GM03348 (cell line): ENCODE data around the gene KICS2.
"Not testable (repeated sequence)": the region's sequence is repeated elsewhere in the genome, so short reads cannot be mapped to it uniquely, and the experiment has no call there.

Experiments
- DNase-seq: peaks from one replicate; pipeline ENCODE4 v3.0.0; 2012; ENCODE audit warnings: low spot score

The KICS2 gene

GRCh38 chr12:64222009-64222765, at the start of gene KICS2:
KICS2 (minus strand) TSS chr12:64222296; CDS start chr12:64222237, 59 bp downstream.
- DNase-seq: peak; percentile 99

DNA sequence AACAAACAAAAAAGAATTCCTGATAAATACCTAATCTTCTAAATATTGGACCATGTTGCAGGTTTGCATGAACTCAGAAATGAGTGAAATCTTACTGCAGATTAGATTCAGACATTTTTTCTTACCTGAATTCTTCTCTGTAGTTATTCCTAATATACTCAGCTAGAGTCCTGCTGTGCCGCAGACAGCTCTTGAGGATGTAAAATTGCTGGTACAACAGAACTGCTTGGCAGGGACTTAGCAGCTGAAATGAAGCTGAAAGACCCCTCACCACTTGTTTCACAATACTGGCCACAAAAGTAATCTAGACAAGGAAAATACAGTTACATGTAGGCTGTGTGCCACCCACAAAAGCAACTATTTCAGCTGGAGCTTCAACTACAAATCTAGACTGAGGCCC, 48.3 kb upstream of the KICS2 start:
- no peak for DNase-seq

- no peak for DNase-seq
Observed at GRCh38 chr12:64269161-64269560, 47.1 kb upstream of the KICS2 start.

DNA sequence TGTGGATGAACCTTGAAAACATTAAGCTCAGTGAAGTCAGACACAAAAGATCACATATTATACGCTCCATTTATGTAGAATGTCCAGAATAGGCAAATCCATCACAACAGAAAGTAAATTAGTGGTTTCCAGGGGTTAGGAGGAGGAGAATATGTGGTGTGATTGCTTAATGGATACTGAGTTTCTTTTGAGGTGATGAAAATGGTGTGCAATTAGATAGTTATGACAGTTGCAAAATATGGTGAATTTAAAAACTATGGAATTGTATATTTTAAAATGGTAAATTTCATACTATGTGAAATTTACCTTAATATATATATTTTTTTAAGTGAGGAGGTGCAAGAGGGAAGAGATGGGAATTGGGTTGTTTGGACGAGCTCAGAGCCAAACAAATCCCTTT, 46.3 kb upstream of the KICS2 start:
- DNase-seq: no peak

GRCh38 chr12:64265839-64266238, 43.7 kb upstream of the KICS2 start:
- DNase-seq: no peak

GRCh38 chr12:64261813-64262212, 39.7 kb upstream of the KICS2 start:
- no peak for DNase-seq

GRCh38 chr12:64258576-64258975, 36.5 kb upstream of the KICS2 start:
- DNase-seq: no peak

GRCh38 chr12:64256166-64256800, 34.2 kb upstream of the KICS2 start:
- DNase-seq: peak; percentile 65

DNA sequence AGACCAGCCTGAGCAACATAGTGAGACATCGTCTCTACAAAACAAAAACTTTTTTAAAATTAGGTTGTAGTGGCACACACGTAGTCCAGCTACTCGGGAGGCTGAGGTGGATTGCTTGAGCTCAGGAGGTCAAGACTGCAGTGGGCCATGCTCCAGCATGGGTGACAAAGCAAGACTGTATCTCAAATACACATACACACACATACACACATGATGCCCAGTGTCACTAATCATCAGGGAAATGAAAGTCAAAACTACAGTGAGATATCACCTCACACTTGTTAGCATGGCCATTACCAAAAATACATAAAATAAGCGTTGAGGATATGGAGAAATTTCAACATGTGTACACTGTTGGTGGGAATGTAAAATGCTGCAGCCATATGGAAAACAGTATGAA, 33.2 kb upstream of the KICS2 start:
- DNase-seq: no peak

GRCh38 chr12:64253356-64253755, 31.3 kb upstream of the KICS2 start:
- no peak for DNase-seq

GRCh38 chr12:64252681-64253080, 30.6 kb upstream of the KICS2 start:
- peak; percentile 80 for DNase-seq

DNA sequence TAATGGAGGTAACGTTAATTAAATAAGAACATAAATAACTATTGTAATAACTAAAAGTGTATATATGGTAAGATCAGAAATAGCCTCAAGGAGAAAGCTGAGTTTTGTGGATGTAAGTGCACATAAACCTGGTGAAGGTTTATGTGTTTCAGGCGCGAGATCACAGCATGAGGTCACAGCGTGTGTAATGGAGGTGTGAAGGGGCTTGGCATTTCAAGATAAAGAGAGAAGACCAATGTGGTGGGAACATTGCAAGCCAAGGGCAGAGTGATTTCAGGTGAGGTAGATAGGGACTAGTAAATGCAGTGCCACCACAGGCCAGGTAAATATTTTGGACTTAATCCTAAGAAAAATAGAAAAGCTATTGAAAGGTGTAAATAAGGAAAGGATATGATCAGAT, 21.7 kb upstream of the KICS2 start:
- DNase-seq: no peak

- DNase-seq: peak; percentile 12
Observed at GRCh38 chr12:64240781-64241180, 18.7 kb upstream of the KICS2 start.

DNA sequence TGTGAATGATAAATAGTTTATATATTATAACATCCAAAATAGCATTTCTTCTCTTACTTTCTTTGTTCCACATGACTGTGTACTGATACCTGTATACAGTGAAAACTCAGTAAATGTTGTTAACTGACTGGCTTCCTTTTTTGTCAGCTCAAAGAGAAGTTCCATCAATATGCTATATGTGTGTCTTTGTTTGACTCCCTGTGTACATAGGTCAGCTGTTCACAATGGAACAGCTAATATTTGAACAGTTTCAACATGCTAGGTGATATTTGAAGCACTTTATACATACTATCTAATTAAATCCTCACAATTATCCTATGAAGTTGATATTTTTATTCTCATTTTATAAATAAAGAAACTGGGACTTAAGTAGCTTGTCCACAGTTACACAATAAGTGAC, 15.3 kb upstream of the KICS2 start:
- DNase-seq: no peak

GRCh38 chr12:64236549-64236948, 14.5 kb upstream of the KICS2 start:
- no peak for DNase-seq

DNA sequence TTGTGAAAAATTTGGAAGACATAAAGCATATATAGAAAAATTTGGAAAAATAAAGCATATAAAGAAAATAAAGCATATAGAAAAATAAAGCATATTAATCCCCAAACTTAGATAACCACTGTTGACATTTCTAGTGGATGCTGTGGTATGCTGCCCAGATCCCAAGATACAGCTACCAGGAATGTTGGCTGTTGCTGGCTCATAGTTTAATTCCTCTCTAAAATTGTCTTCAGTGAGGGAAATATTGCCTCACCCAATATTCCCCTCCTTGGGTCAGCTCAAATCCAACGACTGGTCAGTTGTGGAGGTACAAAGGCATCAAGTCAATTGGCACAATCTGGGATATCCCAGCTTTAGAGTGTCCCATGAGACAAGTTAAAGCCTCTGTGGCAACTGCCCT, 10.1 kb upstream of the KICS2 start:
- DNase-seq: peak; percentile 23

GRCh38 chr12:64229796-64230195, 7.7 kb upstream of the KICS2 start:
- DNase-seq: no peak

- no peak for DNase-seq
Observed at GRCh38 chr12:64229240-64229639, 7.1 kb upstream of the KICS2 start.

DNA sequence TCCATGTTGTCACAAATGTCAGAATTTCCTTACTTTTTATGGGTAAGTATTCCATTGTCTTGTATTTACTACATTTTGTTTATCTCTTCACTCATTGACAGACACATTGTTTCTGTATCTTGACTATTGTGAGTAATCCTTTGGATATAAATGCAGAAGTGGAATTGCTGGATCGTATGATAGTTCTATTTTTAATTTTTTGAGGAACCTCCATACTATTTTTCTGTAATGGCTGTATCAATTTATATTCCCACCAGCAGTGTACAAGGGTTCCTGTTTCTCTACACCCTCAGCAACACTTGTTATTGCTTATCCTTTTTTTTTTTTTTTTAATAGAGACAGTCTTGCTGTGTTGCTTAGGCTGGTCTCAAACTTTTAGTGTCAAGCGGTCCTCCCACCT, 3.5 kb upstream of the KICS2 start:
- no peak for DNase-seq

- peak; percentile 87 for DNase-seq
Observed at GRCh38 chr12:64221651-64222008, 466 bp downstream of the KICS2 start.

DNA sequence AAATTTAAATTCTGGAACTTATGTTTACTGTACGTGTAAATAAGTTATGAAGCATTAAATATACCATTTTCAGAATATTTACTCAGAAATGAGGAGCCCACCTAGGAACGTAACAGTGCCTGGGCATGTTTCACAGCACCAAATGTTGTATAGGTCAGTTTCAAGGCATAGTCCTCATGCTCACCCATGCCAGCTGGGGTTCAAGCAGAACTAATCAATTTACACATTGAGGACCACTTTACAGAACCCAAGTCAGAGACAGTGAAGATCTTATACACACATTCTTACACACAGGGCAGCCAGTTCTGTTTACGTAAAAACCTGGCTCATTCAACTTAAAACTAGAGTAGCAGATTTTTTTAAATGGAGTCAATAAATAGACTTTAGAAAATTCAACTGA, 2.0 kb downstream of the KICS2 start:
- no peak for DNase-seq

DNA sequence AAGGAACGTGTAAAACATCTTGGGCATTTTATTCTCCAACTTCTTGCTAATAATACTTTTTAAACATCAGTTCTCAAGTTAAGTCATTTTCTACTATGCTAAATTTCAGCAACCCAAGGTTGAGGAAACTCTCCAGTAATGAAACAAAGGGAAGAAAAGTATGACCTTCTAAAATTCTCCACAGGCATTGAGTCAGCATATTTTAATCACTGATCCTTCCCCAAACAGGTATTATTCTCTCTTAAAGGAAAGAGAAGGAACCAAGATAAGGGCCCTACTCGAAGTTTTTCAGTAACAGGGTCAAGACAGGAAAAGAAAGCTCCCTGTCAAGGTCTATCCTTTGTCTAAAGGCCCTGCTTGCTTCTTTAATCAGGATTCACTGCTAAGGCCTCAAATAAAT, 3.0 kb downstream of the KICS2 start:
- DNase-seq: no peak

GRCh38 chr12:64218597-64218996, 3.5 kb downstream of the KICS2 start:
- no peak for DNase-seq

DNA sequence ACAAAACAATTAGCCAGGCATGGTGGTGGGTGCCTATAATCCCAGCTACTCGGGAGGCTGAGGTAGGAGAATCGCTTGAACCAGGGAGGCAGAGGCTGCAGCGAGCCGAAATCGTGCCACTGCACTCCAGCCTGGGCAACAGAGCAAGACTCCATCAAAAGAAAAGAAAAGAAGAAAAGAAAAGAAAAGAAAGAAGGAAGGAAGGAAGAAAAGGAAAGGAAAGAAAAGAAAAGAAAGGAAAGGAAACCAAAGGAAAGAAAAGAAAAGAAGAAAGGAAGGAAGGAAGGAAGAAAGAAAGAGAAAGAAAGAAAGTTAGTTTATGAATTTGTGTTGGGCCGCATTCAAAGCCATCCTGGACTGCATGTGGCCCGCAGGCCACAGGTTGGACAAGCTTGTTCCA, 4.5 kb downstream of the KICS2 start:
- not testable (repeated sequence) for DNase-seq
